ENCODE results near the gene KLHL29. TPM values are rescaled to one million over a fixed set of nuclear protein-coding genes. Genes with fewer than 3 reads are reported as not detected.

KLHL29 gene
- total RNA-seq, 3 donors from 2014 or later (not counting 1 experiment from before 2014, with no cell fraction given) = 0.24 to 0.43 (median 0.33) TPM

GRCh38 chr2:23487735-23488492 lies 102.9 kb downstream of the KLHL29 start:
- TF ChIP-seq CTCF (IDR thresholded peaks at IDR 0.05) = no peak
- ATAC-seq = no peak

GRCh38 chr2:23488584-23488983 lies 103.6 kb downstream of the KLHL29 start:
- intact Hi-C loops (cut with micrococcal nuclease) = no loop called here
- Histone ChIP-seq H3K9me3 (ENCODE audit: control insufficient read depth, insufficient read depth, low read length) (no peaks in the 10 kb centered on the region), H3K4me3 (ENCODE audit: low read length) (no peak overlapping the region), H3K27ac (ENCODE audit: low read length) (no peak overlapping the region), H3K27me3 (ENCODE audit: control insufficient read depth, insufficient read depth, low read length) (no peaks in the 10 kb centered on the region), H3K36me3 (ENCODE audit: control insufficient read depth, insufficient read depth, low read length) (no peaks in the 10 kb centered on the region), H3K4me1 (ENCODE audit: control insufficient read depth, insufficient read depth, low read length) (no peaks in the 10 kb centered on the region)
- no peaks in the 10 kb centered on the region for H3K4me1 Mint-ChIP-seq
- 89% methylated on average over 4 of the region's 4 CpGs for WGBS (ENCODE audit: insufficient coverage)
- H3K27me3 Mint-ChIP-seq (ENCODE audit: low read depth in 2 of 2) = peaks cover 4 to 22% of the 10 kb centered on the region in 2 donors
- TF ChIP-seq CTCF (IDR thresholded peaks at IDR 0.05) = no peak
- no peaks in the 10 kb centered on the region for H3K9me3 Mint-ChIP-seq
- no peak for DNase-seq
- no peak overlapping the region for H3K4me3 Mint-ChIP-seq
- no peaks in the 10 kb centered on the region for H3K36me3 Mint-ChIP-seq
- no peak for ATAC-seq
- H3K27ac Mint-ChIP-seq = no peak overlapping the region

More at GRCh38 chr2:23487735-23488492, 102.9 kb downstream of the KLHL29 start:
- Mint-ChIP-seq H3K9me3 (no peaks in the 10 kb centered on the region), H3K4me3 (no peak overlapping the region), H3K27ac (no peak overlapping the region), H3K4me1 (no peaks in the 10 kb centered on the region), H3K36me3 (no peaks in the 10 kb centered on the region), H3K27me3 (ENCODE audit: low read depth in 2 of 2) (peaks cover 4 to 25% of the 10 kb centered on the region in 2 donors)
- Histone ChIP-seq H3K4me3 (ENCODE audit: low read length) (no peak overlapping the region), H3K36me3 (ENCODE audit: control insufficient read depth, insufficient read depth, low read length) (no peaks in the 10 kb centered on the region), H3K27me3 (ENCODE audit: control insufficient read depth, insufficient read depth, low read length) (no peaks in the 10 kb centered on the region), H3K27ac (ENCODE audit: low read length) (no peak overlapping the region), H3K4me1 (ENCODE audit: control insufficient read depth, insufficient read depth, low read length) (no peaks in the 10 kb centered on the region), H3K9me3 (ENCODE audit: control insufficient read depth, insufficient read depth, low read length) (no peaks in the 10 kb centered on the region)
- DNase-seq = no peak
- intact Hi-C loops (cut with micrococcal nuclease) = no loop called here
- WGBS (ENCODE audit: insufficient coverage) = 52% methylated on average over 14 of the region's 14 CpGs

- H3K4me3 ChIP-seq (ENCODE audit: low read length) = no peak overlapping the region
- H3K36me3 ChIP-seq (ENCODE audit: control insufficient read depth, insufficient read depth, low read length) = no peaks in the 10 kb centered on the region
- no peaks in the 10 kb centered on the region for H3K4me1 Mint-ChIP-seq
- H3K9me3 Mint-ChIP-seq = no peaks in the 10 kb centered on the region
- H3K4me3 Mint-ChIP-seq = no peak overlapping the region
- no peak for TF ChIP-seq CTCF (IDR thresholded peaks at IDR 0.05)
- peaks cover 6 to 12% of the 10 kb centered on the region in 2 donors for H3K27me3 Mint-ChIP-seq (ENCODE audit: low read depth in 2 of 2)
- no peak overlapping the region for H3K27ac Mint-ChIP-seq
- no peak overlapping the region for H3K27ac ChIP-seq (ENCODE audit: low read length)
- DNase-seq = no peak
- no peak for ATAC-seq
- intact Hi-C loops (cut with micrococcal nuclease) = no loop called here
- no peaks in the 10 kb centered on the region for H3K27me3 ChIP-seq (ENCODE audit: control insufficient read depth, insufficient read depth, low read length)
- H3K36me3 Mint-ChIP-seq = no peaks in the 10 kb centered on the region
- H3K9me3 ChIP-seq (ENCODE audit: control insufficient read depth, insufficient read depth, low read length) = no peaks in the 10 kb centered on the region
- H3K4me1 ChIP-seq (ENCODE audit: control insufficient read depth, insufficient read depth, low read length) = no peaks in the 10 kb centered on the region
- WGBS (ENCODE audit: insufficient coverage) = 56% methylated on average over 19 of the region's 19 CpGs
Measured at GRCh38 chr2:23489471-23490322, 104.7 kb downstream of the KLHL29 start.
